Loucy (cell line): Measurements from ENCODE around the gene GABRG3.

Source experiments
- CTCF ChIP-seq: fragments of 200-600 bp; sonication (generic); conservative IDR thresholded peaks from 2 replicates; pipeline ENCODE4 v1.5.1; 2014; ENCODE audit warnings: mild to moderate bottlenecking, antibody characterized with exemption, low read length
- EZH2phosphoT487 ChIP-seq: fragments of 200-600 bp; IDR thresholded peaks from 2 replicates; pipeline ENCODE4 v1.6.1; 2018; ENCODE audit warnings: antibody characterized with exemption, mild to moderate bottlenecking, moderate library complexity, borderline replicate concordance

GRCh38 chr15:27506752-27507151 is 535.8 kb downstream of the GABRG3 start:
- TF ChIP-seq CTCF: no peak
- TF ChIP-seq EZH2phosphoT487: no peak
